Ishikawa (cell line): ENCODE results near the gene CTTNBP2NL.

Experiments
- CEBPB ChIP-seq: IDR thresholded peaks from 2 replicates; pipeline ENCODE4 v1.6.1; 2012
- CREB1 ChIP-seq: IDR thresholded peaks from 2 replicates; pipeline ENCODE4 v1.6.1; 2012; ENCODE audit warnings: low read depth
- EGR1 ChIP-seq: IDR thresholded peaks from 2 replicates; pipeline ENCODE4 v1.6.1; 2012
- EP300 ChIP-seq: IDR thresholded peaks from 2 replicates; pipeline ENCODE4 v1.6.1; 2012; ENCODE audit warnings: borderline replicate concordance
- FOXM1 ChIP-seq: IDR thresholded peaks from 2 replicates; pipeline ENCODE4 v1.6.1; 2012; ENCODE audit warnings: low read depth, borderline replicate concordance
- MAX ChIP-seq: IDR thresholded peaks from 2 replicates; pipeline ENCODE4 v1.6.1; 2012
- NFIC ChIP-seq: IDR thresholded peaks from 2 replicates; pipeline ENCODE4 v1.6.1; 2012
- RAD21 ChIP-seq: IDR thresholded peaks from 2 replicates; pipeline ENCODE4 v1.6.1; 2012; ENCODE audit warnings: low read depth
- REST ChIP-seq: IDR thresholded peaks from 2 replicates; pipeline ENCODE4 v1.6.1; 2012; ENCODE audit warnings: low read depth, mild to moderate bottlenecking
- TAF1 ChIP-seq: IDR thresholded peaks from 2 replicates; pipeline ENCODE4 v1.6.1; 2012; ENCODE audit warnings: low read depth, mild to moderate bottlenecking
- TCF12 ChIP-seq: IDR thresholded peaks from 2 replicates; pipeline ENCODE4 v1.6.1; 2012; ENCODE audit warnings: low read depth
- TEAD4 ChIP-seq: IDR thresholded peaks from 2 replicates; pipeline ENCODE4 v1.6.1; 2012
- YY1 ChIP-seq: IDR thresholded peaks from 2 replicates; pipeline ENCODE4 v1.6.1; 2012; ENCODE audit warnings: low read depth
- ZBTB7A ChIP-seq: IDR thresholded peaks from 2 replicates; pipeline ENCODE4 v1.6.1; 2012; ENCODE audit warnings: low read depth
- TF ChIP-seq, protein P1 (sequence below): IDR thresholded peaks from 2 replicates; pipeline ENCODE4 v1.6.1; 2012

CTTNBP2NL gene

GRCh38 chr1:112506306-112506705, 110.3 kb downstream of the CTTNBP2NL start:
- TF ChIP-seq TAF1 = no peak
- TF ChIP-seq FOXM1 = no peak
- TF ChIP-seq NFIC = no peak
- TF ChIP-seq REST = no peak
- no peak for TF ChIP-seq RAD21
- no peak for TF ChIP-seq MAX
- TF ChIP-seq CEBPB = no peak
- no peak for TF ChIP-seq TEAD4
- TF ChIP-seq EP300 = no peak
- TF ChIP-seq YY1 = no peak
- TF ChIP-seq EGR1 = no peak
- TF ChIP-seq ZBTB7A = no peak
- TF ChIP-seq TCF12 = no peak

GRCh38 chr1:112506731-112507130, 110.7 kb downstream of the CTTNBP2NL start:
- TF ChIP-seq TAF1 = no peak
- TF ChIP-seq TEAD4 = no peak
- no peak for TF ChIP-seq CEBPB
- no peak for TF ChIP-seq TCF12
- no peak for TF ChIP-seq MAX
- TF ChIP-seq REST = no peak
- TF ChIP-seq, protein P1, sequence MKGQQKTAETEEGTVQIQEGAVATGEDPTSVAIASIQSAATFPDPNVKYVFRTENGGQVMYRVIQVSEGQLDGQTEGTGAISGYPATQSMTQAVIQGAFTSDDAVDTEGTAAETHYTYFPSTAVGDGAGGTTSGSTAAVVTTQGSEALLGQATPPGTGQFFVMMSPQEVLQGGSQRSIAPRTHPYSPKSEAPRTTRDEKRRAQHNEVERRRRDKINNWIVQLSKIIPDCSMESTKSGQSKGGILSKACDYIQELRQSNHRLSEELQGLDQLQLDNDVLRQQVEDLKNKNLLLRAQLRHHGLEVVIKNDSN = no peak
- no peak for TF ChIP-seq CREB1
- TF ChIP-seq ZBTB7A = no peak
- TF ChIP-seq FOXM1 = no peak
- TF ChIP-seq RAD21 = no peak
- no peak for TF ChIP-seq EGR1
- no peak for TF ChIP-seq NFIC

DNA sequence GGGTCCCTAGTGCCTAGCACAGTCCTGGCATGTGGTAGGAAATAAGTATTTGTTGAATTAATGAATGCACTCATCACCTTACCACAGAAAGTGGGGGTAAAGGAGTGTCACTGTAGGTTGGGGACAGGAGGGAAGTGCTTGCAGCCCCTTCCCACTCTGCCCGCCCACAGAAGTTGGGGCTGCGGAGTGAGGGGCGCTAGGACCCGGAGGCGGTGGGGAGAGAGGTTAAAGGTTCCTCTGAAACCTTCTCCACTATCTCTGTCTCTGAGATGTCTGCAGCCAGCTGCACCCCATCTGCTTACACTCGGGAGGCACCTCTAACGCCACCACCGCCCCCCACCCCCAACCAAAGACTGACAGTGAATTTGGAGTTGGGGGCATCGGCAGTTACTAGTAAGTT, 111.3 kb downstream of the CTTNBP2NL start:
- TF ChIP-seq EGR1 (no peak), MAX (no peak), FOXM1 (no peak), RAD21 (no peak), CEBPB (no peak), EP300 (no peak), YY1 (no peak), ZBTB7A (no peak), NFIC (no peak), REST (no peak), TEAD4 (no peak)
- TF ChIP-seq, protein P1 = no peak

DNA sequence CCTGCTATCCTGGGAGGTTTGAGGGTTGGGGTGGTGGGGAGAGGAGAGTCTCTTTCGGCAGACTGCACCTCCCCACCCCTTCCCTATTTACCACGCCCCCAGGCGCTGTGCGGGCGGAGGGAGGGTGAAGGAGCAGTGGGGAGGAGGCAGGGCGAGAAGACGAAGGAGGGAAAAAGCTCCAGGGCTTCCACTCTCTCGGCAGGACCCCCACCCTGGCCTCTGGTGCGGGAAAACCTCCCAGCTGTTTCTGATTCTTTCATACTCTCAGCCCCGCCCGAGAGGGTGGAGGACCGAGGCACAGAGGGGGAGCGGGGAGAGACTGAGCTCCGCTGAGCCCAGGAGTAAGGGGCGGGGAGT, 111.9 kb downstream of the CTTNBP2NL start:
- no peak for TF ChIP-seq RAD21
- no peak for TF ChIP-seq CEBPB
- no peak; the same call in 1 of the 2 replicates for TF ChIP-seq ZBTB7A
- no peak for TF ChIP-seq EGR1
- TF ChIP-seq YY1 = no peak
- no peak for TF ChIP-seq NFIC
- no peak for TF ChIP-seq TEAD4
- no peak for TF ChIP-seq EP300
- no peak for TF ChIP-seq TCF12
- no peak for TF ChIP-seq FOXM1
- TF ChIP-seq CREB1 = no peak
- TF ChIP-seq REST = no peak
- TF ChIP-seq, protein P1 = no peak
- no peak for TF ChIP-seq TAF1
